B cell (primary cell): Measurements from ENCODE around the gene CHFR.
"Not testable (repeated sequence)": the region's sequence is repeated elsewhere in the genome, so short reads cannot be mapped to it uniquely, and the experiment has no call there.

Experiments
- EZH2 ChIP-seq: IDR thresholded peaks from 2 replicates; pipeline ENCODE4 v1.6.1; 2012; ENCODE audit warnings: borderline replicate concordance, low read depth, mild to moderate bottlenecking, moderate library complexity, low read length; ENCODE audit not compliant: insufficient read depth, poor library complexity, severe bottlenecking
- TF ChIP-seq, protein P1 (sequence below): fragments of 200-600 bp; IDR thresholded peaks from one replicate; pipeline ENCODE4 v1.8.0; 2022; ENCODE audit warnings: antibody characterized with exemption, mild to moderate bottlenecking

DNA sequence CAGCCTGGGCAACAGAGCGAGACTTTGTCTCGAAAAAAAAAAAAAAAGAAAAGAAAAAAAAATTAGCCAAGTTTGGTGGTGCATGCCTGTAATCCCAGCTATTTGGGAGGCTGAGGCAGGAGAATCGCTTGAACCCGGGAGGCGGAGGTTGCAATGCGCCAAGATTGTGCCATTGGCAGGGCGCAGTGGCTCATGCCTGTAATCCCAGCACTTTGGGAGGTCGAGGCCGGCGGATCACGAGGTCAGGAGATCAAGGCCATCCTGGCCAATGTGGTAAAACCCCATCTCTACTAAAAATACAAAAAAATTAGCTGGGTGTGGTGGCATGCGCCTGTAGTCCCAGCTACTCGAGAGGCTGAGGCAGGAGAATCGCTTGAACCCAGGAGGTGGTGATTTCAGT lies 32.2 kb downstream of the CHFR start:
- TF ChIP-seq, protein P1, sequence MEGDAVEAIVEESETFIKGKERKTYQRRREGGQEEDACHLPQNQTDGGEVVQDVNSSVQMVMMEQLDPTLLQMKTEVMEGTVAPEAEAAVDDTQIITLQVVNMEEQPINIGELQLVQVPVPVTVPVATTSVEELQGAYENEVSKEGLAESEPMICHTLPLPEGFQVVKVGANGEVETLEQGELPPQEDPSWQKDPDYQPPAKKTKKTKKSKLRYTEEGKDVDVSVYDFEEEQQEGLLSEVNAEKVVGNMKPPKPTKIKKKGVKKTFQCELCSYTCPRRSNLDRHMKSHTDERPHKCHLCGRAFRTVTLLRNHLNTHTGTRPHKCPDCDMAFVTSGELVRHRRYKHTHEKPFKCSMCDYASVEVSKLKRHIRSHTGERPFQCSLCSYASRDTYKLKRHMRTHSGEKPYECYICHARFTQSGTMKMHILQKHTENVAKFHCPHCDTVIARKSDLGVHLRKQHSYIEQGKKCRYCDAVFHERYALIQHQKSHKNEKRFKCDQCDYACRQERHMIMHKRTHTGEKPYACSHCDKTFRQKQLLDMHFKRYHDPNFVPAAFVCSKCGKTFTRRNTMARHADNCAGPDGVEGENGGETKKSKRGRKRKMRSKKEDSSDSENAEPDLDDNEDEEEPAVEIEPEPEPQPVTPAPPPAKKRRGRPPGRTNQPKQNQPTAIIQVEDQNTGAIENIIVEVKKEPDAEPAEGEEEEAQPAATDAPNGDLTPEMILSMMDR = not testable (repeated sequence)
- TF ChIP-seq EZH2 = not testable (repeated sequence)
